Stimulated activated CD8-positive, alpha-beta memory T cell treated with anti-CD3 and anti-CD28 coated beads, Interleukin-12 subunit alpha, Interleukin-12 subunit beta, amount 100 ng/mL, for 1 hour (primary cell): ENCODE results near the gene HMHB1.

Experiments
- DNase-seq: peaks from one replicate; pipeline ENCODE4 v3.0.0-alpha.2; 2020; ENCODE audit warnings: low read depth

HMHB1 gene

DNA sequence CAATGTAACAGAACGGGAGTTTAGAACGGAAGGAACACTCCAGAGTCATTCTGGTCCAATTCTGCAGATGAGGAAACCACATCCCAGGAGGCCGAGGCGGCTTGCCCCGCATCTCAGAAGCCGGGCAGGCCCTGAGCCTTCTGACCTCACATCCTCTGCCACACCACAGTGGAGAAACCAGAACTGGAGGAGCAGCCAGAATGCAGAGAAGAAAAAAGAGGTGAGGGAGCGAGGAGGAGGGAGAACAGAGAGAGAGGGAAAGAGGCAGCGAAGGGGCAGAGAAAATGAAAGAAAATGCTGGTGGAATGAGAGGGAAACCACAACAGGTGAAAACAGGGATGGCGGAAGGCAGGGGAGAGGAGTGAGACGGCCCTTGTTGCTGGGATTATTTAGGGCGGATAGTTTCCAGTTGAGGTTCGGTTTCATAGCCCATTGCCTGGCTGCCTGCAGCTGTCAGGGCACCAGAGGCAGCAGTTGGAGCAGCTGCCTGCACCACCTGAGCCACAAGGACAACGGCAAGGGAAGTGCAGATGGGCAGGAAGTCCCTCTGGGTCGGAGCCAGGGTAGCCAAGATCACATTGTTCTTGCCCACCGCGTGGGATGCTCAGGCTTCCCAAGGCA is at the start of gene HMHB1:
HMHB1 (plus strand) TSS at position 77 of the 621 bp plus-strand sequence.
- no peak for DNase-seq

DNA sequence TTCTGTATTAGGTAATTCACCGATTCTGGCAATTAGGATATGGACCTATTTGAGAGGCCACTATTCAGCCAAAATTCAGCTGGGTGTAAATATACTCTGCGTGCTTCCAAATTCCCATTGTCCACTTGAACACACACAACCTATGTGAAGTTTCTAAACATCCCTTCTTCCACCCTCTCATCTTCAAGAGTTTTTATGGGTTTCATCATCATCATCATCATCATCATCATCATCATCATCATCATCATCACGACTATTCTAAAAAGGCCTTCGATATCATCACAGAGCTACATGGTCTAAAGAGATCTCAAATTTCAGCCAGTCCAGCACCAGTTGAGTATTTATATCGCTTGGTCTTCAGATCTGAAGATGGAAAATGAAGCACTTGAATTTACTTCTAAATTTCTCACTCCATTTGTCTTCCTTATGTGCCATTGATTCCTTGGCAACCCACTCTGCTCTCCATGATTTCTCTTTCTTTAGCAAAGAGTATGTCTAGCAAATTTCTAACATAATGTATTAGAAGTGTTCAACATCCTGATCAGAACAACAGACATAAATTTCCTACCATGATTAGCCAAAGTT is 49.2 kb upstream of the HMHB1 start:
- DNase-seq = no peak

DNA sequence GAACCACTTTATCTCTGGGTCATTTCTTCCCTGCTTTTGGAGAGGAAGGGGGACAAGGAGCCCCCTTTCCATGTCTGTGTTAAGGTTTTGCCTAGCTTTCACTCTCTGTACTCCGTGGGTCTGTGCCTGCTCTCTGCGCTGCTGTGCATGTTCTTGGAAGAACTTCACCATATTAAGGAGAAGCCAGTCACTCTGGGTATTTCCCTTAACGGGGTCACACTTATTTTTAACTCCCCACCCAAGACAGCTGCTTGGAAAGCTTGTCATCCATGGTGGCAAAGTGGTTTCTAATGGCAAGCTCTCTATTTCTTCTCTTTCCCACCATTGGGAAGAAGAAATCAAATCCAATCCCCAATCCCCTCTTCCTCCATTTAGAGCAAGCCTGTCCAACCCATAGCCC is 44.8 kb upstream of the HMHB1 start:
- DNase-seq = no peak

DNA sequence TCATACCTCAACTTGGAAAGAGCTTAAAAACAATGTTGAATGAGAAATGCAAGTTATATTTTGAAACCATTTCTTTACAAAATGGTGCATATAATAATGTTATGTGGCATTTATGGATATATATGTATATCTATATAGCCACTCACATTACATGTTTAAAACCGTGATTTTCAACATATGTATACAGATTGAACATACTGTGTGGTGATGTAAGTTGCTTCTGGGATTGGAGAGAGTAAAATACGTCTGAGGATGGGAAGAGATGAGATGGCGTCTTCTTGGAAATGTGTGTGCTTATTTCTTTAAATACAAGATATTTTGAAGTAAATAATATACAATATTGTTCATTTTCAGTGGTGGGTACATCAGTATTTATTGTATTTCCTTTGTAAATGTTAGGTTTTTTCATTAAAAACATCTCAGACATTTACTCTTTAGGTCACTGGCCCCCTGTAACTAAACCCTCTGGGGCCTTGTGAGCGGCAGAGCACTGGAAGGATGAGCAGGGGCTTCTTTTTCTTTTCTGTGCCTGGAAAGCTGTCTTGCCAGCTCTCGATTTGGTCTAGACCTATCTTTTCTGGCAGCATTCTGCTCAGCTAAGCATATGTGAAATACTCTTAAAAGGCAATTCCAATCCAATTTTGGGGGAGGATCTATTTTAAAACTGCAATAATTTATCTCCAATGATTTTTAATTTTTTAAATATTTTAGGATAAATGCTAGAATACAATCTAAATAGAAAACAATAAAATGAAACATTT is 42.8 kb upstream of the HMHB1 start:
- DNase-seq = no peak

DNA sequence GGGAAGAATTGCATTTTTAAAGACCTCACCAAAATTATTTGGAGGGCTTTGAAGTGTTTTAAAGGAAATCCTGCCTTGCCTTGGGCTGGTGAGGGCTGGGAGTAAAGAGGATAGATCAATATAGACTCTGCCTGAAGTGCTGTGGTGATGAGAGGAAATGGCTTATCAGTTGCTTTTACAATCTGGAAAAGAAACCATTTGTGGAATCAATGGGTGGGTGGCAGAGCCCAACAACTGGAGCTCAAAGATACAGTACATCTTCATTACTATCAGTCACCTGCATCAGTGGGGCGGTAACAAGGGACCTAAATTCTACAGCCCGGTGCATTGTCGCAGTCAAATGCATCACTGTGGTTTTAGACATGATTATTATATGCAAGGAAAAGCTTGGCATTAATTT is 41.5 kb upstream of the HMHB1 start:
- no peak for DNase-seq

DNA sequence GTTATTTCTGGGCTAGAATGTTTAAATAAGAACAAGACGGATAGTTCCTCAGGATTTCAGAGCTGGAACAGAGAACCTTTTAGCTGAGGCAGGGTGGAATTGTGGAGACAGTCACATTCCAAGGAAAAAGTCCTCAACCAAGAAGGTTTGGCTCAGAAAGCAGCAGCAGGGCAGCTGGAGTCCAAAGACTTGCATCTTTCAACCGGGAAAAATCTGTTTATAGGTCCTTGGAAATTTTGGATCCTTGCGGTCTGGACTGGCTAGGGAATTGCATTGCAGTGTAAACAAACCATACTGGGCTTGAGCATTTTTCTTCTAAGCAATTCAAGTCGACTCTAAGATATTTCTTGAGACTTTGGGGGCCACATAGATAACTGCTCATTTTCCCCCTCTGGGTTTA is 40.8 kb upstream of the HMHB1 start:
- DNase-seq = no peak

DNA sequence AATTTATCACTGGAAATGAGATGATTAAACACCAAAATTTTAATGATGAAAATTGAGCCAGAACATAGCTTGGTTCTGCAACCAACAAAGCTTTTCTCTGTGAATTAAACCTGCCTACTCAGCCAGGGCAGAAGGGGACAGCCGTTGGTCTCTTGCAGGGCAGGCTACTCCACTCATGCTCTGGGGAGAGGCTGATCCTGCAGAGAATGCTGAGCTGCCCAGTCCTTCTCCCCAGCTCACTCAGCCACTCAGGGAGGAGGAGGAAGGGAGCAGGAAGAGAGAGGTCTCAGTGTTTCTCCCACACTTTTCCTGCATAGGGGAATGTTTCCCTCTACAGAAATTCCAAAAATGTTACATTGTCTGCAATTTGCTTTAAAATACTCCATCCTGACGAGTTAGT is 40.4 kb upstream of the HMHB1 start:
- no peak for DNase-seq

DNA sequence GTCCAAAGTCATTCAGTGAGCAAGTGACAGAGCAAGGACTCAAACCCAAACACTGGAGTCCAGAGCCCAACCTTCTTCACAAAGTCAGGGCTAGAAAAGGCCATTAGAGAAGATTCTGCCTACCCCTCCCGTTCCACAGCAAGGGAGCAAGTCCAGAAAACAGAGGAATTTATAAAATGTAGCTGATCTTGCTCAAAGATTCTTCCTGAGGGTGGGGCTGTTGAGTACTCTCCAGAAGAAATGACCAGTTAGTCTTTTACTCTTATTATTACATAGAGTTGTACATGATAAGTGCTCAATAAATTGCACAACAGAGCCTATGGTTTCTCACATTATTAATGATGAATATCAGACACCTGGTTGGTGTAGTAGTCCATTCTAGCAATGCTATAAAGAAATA is 39.3 kb upstream of the HMHB1 start:
- no peak for DNase-seq

DNA sequence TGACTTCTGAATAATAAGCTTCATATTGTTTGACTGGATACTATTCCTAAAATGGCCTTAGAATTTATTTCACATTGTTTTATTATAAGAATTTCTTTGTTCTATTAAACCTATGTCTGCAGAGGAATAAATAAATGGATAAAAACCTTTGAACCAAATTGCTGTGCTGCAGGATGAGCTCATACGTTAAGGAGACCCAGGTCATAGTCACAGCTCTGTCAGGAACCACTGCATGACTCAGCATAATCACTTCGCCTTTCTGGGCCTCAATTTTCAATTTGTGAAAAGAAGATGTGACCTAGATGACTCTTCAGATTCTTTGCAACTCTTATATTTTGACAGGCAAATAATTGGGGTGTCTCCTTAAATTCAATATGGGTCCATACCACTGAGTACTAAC is 36.7 kb upstream of the HMHB1 start:
- no peak for DNase-seq

DNA sequence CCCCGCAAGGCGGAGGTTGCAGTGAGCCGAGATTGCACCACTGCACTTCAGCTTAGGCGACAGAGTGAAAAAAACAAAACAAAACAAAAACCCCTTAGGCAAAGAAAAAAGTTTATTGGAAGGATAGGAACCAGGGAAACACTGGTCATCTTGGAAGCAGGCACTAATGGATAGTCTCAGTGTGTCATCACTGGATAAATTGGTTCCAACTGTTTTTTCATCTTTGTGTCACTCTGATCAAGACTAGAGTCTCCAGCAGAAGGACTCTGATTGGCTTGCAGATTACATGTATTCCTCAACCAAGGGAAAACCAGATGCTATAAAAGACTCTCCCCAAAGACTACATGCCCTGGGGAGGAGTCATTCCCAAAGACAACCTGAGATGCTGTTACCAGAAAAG is 35.0 kb upstream of the HMHB1 start:
- no peak for DNase-seq

DNA sequence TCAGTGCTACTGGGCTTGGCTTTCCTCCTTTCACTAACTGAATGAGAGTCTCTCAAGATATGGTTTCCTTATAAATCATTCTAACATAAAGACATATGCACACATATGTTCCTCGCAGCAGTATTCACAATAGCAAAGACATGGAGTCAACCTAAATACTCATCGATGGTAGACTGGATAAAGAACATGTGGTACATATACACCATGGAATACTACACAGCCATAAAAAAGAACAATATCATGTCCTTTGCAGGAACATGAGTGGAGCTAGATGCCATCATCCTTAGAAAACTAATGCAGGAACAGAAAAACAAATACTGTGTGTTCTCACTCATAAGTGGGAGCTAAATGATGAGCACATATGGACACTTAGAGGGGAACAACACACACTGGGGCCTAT is 32.5 kb upstream of the HMHB1 start:
- DNase-seq = no peak

DNA sequence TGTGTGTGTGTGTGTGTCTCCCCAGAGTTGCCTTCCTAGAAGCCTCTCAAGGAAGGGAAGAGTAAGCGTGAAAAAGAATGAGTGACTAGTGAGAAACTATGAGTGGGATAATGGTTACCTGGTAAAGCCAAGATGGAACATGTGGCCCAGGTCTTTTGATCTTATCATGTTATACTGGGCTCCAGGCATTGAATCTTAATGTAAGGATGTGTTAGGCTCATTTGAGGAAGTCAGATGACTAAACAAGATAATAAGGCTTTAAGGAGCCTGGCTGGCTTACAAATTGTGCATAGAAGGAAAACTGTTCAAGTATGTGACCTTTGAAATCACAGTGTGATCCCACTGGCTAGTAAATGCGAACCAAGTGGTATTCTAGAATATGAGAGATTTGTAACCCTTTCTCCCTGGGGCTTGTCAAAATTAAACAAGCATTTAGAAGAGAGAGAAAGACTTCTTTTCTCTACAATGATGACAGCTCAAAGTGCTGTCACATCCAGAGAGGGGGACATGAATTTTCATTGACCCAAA is 29.9 kb upstream of the HMHB1 start:
- DNase-seq = no peak

DNA sequence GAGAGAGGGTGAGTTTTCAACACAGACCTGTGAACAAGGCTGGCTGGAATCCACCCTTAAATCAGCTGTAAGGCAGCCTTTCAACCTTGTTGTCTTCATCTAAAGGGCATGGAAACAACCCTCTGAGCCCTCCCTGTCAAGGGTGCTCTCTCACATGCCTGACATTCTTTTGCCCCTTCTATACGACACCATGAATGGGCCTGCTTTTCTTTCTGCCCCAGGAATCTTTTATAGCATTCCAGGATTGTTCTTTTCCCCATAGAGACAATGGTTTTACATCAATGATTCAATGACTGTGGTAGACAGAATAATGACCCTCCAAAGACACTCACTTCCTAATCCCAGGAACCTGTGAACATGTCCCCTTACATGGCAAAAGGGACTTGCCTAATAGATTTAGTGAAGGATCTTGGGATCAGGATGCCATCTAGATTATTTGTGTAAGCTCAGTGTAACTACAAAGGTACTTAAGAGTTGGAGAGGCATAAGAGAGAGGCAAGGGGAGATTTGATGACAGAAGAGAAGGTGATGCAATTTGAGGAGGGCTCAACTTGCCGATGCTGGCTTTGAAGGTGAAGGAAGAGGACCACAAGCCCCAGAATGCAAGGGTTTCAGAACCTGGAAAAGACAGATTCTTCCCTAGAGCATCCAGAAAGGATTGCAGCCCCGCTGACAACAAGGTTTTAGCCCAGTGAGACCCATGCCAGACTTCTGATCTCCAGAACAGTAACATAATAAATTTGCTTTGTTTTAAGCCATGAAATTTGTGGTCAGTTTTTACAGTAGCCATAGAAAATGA is 29.2 kb upstream of the HMHB1 start:
- DNase-seq = no peak

DNA sequence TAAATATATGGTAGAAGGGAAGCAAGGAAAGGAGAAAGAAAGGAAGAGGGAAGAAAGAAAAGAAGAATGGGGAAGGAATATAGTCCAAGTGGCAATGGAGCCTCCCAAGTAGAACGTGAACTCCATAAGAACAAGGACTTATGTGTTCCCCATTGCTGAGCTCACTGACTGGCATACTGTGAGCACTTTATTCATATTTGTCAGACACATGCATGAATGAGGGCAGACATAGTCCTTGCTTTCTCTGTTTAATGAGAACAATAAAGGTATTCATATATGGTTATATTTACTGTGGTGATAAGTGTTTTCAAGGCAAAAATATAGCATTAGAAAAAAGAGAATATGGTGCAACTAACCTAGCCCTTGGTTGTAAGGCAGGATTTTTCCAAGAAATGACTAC is 23.6 kb upstream of the HMHB1 start:
- DNase-seq = no peak

DNA sequence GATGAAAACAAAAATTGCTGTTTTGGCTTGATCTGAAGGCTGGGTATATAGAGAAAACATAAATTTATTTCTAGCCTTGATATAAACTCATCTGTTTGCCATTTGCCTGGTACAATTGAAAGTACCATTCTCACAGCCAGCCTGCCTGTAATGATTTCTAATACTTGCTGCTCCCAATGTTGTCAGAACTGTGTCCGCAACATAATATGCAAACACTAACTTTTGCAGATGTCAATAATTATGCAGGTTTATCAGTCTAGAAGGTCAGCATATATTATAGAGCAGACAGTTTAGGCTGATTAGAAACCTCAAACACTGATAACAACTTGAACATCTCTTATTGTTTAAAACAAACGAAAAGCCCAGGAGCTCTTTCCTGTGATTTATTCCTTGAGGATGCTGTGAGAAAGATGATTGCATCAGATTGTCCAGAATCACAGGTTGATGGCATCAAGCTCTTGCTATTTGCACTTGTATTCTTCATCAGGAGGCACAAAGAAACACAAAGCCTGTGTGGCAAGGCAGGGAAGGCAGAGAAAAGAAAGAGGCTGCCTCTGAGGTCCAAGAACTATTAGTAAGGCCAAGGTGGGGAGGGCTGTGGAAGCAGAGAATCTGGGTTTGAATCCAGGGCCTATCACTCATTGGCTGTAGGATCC is 21.4 kb upstream of the HMHB1 start:
- no peak for DNase-seq

DNA sequence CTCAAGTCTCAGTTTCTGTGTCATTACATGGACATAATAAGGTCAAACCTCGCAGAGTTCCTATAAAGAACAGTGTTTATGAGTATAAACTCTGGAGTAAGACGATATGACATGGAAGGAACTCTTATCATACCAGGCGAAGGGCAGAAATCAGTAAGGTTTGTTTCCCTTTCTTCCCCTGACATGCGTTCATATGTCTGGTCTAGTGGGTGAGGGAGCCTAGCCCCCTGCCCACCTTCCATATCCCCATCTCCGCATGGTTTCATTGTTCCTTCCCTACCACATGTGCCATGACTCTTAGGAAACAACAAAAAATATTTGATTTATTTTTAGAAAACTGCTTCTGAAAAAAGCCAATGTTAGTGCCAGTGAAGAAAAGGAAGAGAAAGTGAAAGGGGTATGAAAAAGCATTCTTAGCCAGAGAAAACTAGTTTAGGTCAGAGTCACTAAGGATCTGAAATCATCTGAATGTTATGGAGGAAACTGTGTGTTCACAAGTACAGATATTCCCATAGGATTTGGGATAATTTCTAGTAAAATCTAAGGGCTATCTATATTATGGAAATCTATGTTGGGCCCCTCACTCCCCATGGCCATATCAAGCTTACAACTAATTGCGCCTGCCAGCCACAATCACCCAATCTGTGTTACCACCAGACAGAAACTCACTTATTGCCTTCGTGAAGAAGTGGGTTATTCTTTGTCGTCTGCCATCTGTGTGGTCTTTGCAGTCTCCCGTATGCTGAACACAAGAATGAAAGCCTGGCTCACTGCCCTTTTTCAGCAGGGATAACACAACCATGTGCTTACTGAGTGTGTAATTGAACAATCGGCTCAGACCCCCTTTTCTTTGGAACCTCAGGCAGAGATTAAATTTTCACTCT is 19.9 kb upstream of the HMHB1 start:
- DNase-seq = no peak

DNA sequence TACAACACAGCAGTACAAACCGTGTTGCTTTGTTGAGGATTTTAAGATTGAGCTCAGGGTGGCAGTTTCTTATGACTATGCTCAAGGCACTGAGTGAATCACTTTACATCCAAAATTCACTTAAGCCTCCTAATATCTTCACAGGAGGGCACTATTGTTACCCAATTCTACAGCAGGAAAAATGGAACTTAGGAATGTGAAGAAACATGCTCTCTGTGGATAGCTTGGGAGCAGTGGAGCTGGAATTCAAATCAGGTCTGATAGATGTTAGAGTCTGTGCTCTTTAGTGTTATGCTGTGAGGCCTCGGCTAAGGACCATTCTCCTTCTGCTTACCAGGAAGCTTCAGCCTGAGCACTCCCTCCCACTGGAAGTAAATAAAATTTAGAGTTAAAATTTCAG is 18.7 kb upstream of the HMHB1 start:
- no peak for DNase-seq

DNA sequence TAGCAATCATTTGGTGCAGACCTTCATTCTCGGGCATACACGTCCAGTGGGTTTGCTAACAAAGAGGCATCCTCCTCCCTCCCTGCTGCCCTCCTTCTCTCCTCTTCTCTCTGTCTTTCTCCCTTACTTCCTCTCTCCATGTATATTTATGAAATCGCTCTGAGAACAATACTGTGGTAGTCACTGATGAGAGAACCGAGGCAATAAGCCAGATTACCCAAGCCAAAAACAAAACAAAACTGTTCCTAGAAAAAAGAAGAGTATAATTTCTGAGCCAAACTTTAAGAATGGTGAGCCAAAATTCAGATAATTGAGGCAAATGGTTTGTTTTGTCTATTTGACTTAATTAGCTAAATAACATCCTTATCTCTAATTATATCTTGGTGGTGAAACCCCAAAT is 15.8 kb upstream of the HMHB1 start:
- no peak for DNase-seq

DNA sequence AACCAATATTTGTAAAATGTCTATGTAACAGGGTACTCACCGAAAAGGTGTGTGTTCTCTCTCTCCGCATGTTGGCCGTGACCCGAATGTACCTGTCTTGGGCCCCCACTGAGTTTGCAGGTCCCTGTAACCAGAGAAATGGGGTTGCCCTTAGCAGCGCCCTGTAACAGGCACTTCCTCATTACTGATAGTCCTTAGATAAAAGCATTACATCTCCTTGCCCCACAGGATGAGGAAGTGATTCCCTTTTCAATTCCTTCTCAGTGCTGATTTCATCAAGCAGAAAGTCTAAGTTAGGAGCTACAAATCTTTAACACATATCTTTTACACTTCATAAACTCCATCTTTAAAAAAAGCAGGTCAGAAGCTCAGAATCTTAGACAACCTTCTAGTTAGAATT is 15.2 kb upstream of the HMHB1 start:
- DNase-seq = no peak

DNA sequence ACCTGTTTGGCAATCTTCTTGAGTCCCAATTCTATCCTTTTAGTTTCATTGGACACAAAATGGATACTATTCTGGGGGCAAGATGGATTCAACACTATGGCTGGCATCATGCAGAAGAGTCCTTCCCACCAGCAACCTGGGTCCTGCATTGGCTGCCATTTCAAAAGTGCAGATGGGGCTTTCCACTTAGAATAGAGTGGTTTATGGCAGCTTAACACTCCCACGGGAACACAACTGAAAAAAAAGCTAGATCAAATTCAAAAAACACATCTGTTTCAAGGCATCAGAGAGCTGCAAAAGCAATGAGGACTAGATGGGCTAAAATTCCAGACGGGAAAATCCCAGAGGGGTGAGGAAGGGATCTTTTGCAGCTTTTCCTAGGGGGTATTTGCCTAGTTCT is 11.2 kb upstream of the HMHB1 start:
- DNase-seq = no peak
